GM23248 (cell line): ENCODE measurements around the gene SEPTIN6.

Source experiments
- EZH2 ChIP-seq: fragments of 200-600 bp; sonication (generic); IDR thresholded peaks from 2 replicates; pipeline ENCODE4 v1.6.1; 2018; ENCODE audit warnings: antibody characterized with exemption, mild to moderate bottlenecking; ENCODE audit not compliant: insufficient read depth, poor library complexity, severe bottlenecking
- EZH2phosphoT487 ChIP-seq: fragments of 200-600 bp; sonication (generic); IDR thresholded peaks from 2 replicates; pipeline ENCODE4 v1.6.1; 2018; ENCODE audit warnings: antibody characterized with exemption, moderate library complexity, mild to moderate bottlenecking, low read depth; ENCODE audit not compliant: insufficient read depth

DNA sequence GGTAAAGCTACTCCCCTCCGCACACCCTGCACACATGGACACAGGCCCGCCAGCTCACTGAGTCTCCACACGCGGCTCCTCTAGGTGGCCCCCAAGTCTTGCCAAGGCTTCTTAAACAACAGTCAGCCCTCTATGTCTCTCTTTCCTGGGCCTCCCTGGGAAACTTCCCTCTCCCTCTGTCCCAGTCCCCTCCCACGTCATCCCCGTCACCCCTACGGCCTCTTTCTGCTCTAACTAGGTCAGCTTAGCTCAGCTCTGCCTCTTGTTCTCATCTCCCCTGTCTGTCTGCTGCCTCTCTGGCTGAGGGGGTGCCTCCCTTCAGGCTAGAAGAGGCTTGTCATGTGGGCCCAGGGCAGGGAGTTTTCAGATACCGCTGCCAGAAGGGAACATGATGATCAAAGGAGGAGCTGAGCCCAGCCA is 38.8 kb downstream of the SEPTIN6 start:
- TF ChIP-seq EZH2 (no peak), EZH2phosphoT487 (no peak)
